ENCODE results near the gene CCDC32.

CCDC32 gene

DNA sequence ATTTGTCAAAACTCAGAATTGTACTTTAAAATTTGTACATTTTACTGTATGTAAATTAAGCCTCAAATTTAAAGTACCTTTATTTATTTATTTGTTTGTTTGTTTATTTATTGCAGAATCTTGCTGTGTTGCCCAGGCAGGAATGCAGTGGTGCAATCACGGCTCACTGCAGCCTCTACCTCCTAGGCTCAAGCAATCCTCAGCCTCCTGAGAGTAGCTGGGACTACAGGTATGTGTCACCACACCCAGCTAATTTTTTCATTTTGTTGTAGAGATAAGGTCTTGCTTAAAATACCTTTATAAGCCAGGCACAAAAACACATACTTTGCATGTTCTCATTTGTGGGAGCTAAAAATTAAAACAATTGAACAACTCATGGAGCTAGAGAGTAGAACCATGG, 56.6 kb downstream of the CCDC32 start:
- H3K4me3 ChIP-seq = no peak overlapping the region
- no peak overlapping the region for H3K27ac ChIP-seq
- TF ChIP-seq, protein P1, sequence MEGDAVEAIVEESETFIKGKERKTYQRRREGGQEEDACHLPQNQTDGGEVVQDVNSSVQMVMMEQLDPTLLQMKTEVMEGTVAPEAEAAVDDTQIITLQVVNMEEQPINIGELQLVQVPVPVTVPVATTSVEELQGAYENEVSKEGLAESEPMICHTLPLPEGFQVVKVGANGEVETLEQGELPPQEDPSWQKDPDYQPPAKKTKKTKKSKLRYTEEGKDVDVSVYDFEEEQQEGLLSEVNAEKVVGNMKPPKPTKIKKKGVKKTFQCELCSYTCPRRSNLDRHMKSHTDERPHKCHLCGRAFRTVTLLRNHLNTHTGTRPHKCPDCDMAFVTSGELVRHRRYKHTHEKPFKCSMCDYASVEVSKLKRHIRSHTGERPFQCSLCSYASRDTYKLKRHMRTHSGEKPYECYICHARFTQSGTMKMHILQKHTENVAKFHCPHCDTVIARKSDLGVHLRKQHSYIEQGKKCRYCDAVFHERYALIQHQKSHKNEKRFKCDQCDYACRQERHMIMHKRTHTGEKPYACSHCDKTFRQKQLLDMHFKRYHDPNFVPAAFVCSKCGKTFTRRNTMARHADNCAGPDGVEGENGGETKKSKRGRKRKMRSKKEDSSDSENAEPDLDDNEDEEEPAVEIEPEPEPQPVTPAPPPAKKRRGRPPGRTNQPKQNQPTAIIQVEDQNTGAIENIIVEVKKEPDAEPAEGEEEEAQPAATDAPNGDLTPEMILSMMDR (IDR thresholded peaks at IDR 0.05) = no peak
- peaks cover 0 to under 1% of the 10 kb centered on the region in 2 donors for H3K27me3 ChIP-seq
- H3K9me3 ChIP-seq = no peaks in the 10 kb centered on the region
- intact Hi-C loops (cut with DNase I; ENCODE audit: low total_unique reads) = loop anchor here (10.0 kb wide), 1 partner anchor 63 kb away; the partner anchor contains the start of gene BAHD1
- H3K4me1 ChIP-seq = peaks cover 0 to 25% (median 14%) of the 10 kb centered on the region in 4 donors
- DNase-seq = no peak
- H3K36me3 ChIP-seq = no peaks in the 10 kb centered on the region

DNA sequence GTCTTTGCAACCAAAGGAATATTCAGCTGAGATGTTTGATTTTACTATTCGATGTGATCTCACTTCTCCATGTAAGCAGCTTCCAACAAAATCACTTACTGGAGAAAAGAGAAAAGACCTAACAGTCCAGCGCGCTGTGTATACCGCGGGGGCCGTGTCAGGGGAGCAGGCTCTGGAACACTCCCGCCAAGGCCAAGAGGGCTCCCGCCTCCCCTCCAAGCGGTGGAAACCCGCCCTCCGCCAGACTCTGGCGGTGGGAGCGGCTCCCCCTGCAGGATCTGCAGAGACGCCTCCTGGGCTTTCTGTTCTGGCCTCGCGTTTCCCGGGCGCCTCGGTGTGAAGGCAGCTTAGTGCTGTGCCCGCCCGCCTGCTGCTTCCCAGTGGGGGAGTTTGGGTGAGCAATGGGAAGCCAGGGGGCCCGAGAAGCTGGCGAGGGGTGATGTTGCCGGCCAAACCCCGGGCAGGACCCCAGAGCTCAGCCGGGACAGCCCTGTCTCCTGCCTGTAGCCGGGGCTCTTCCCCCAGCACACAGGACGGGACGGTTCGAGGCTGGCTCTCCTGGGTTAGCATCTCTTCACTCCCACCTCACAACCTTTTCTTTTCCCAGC, 57.8 kb downstream of the CCDC32 start:
- TF ChIP-seq, protein P1 (IDR thresholded peaks at IDR 0.05) = peak; percentile 47 to 58
- DNase-seq = peak; percentile 63 to 79
- H3K27ac ChIP-seq = no peak overlapping the region
- peaks cover 0 to 24% (median 13%) of the 10 kb centered on the region in 4 donors for H3K4me1 ChIP-seq
- H3K4me3 ChIP-seq = peak overlapping the region; percentile 22 to 46
- peaks cover 0 to 5% of the 10 kb centered on the region in 2 donors for H3K27me3 ChIP-seq
- no peaks in the 10 kb centered on the region for H3K9me3 ChIP-seq
- no peaks in the 10 kb centered on the region for H3K36me3 ChIP-seq
- intact Hi-C loops (cut with DNase I; ENCODE audit: low total_unique reads) = loop anchor here (10.0 kb wide), 1 partner anchor 62 kb away; the partner anchor contains the start of gene BAHD1

Data from tibial artery (tissue), 4 donors.